ENCODE measurements around the gene GRK1.
"Not testable (repeated sequence)": the region's sequence is repeated elsewhere in the genome, so short reads cannot be mapped to it uniquely, and the experiment has no call there.

Gene GRK1

DNA sequence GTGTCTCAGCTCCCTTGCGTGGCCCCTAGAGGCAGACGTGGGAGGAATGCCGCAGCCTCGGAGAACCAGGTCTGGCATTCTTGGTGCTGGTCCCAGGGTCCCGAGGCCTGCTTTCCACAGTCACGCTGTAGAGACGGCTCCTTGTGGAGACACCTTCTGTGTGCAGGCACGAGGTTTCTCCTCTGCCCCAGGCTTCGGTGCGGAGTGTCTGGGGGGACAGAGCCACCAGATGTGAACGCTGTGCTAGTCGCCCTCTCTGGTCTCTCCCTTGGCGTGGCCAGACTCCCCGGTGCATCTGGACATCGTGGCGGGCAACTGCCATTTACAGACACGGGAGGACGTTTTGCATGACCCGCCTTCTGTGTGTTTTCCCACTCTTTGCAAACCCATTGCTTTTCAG, 84.5 kb downstream of the GRK1 start:
- no peak for DNase-seq (ENCODE audit: low read depth)
- TF ChIP-seq, protein P1, sequence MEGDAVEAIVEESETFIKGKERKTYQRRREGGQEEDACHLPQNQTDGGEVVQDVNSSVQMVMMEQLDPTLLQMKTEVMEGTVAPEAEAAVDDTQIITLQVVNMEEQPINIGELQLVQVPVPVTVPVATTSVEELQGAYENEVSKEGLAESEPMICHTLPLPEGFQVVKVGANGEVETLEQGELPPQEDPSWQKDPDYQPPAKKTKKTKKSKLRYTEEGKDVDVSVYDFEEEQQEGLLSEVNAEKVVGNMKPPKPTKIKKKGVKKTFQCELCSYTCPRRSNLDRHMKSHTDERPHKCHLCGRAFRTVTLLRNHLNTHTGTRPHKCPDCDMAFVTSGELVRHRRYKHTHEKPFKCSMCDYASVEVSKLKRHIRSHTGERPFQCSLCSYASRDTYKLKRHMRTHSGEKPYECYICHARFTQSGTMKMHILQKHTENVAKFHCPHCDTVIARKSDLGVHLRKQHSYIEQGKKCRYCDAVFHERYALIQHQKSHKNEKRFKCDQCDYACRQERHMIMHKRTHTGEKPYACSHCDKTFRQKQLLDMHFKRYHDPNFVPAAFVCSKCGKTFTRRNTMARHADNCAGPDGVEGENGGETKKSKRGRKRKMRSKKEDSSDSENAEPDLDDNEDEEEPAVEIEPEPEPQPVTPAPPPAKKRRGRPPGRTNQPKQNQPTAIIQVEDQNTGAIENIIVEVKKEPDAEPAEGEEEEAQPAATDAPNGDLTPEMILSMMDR (conservative IDR thresholded peaks at IDR 0.05; ENCODE audit: low read length) = no peak
- H3K4me3 ChIP-seq (ENCODE audit: low read length) = no peak overlapping the region

DNA sequence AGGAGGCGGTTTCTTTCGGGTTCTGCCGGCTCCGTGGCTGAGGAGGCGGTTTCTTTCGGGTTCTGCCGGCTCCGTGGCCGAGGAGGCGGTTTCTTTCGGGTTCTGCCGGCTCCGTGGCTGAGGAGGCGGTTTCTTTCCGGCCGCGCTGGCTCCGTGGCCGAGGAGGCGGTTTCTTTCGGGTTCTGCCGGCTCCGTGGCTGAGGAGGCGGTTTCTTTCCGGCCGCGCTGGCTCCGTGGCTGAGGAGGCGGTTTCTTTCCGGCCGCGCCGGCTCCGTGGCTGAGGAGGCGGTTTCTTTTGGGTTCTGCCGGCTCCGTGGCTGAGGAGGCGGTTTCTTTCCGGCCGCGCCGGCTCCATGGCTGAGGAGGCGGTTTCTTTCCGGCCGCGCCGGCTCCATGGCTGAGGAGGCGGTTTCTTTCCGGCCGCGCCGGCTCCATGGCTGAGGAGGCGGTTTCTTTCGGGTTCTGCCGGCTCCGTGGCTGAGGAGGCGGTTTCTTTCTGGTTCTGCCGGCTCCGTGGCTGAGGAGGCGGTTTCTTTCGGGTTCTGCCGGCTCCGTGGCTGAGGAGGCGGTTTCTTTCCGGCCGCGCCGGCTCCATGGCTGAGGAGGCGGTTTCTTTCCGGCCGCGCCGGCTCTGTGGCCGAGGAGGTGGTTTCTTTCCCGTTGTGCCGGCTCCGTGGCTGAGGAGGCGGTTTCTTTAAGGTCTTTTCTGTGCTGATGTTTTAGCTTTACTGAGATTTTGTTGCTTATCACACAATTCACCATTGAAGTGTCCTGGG, 85.4 kb downstream of the GRK1 start:
- H3K4me3 ChIP-seq (ENCODE audit: low read length) = not testable (repeated sequence)

DNA sequence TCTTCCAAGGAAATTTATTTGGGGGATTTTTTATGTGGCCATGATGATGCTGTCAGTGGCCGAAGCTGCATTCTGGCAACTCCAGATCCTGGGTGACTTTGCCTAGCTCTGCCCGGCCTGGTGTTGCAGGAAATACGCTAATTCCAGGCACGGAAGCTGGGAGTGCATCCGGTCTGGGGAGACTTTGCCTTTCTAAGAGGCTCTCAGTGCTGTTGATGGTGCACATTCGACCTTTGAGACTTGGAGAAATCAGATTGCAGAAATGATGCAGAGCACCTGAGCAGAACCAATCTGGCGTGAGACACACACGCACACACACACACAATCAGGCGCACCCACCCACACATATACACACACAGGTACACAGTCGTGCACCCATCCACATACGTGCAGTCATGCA, 86.2 kb downstream of the GRK1 start:
- H3K4me3 ChIP-seq (ENCODE audit: low read length) = no peak overlapping the region
- TF ChIP-seq, protein P1 (conservative IDR thresholded peaks at IDR 0.05; ENCODE audit: low read length) = no peak
- DNase-seq (ENCODE audit: low read depth) = no peak

More for the DNA sequence above, 85.4 kb downstream of the GRK1 start:
- DNase-seq (ENCODE audit: low read depth) = not testable (repeated sequence)

DNA sequence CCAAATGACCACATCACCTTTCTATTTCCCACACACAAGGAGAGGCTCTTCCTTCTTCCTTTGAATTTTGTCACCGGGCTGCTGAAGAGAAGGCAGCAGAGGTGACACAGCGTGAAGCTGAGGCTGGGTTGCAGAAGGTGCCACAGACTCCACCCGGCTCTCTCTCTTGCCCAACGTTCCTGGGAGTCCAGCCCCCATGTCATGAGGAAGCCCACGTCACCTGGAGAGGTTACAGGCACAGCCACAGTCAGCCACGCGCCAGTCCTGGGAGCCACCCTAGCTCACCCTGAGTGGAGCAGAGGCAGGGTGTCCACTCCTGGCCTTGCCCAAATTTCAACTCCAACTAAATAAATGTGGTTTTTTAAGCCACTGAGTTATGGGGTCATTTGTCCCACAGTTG, 87.2 kb downstream of the GRK1 start:
- H3K4me3 ChIP-seq (ENCODE audit: low read length) = no peak overlapping the region
- no peak for DNase-seq (ENCODE audit: low read depth)
- TF ChIP-seq, protein P1 (conservative IDR thresholded peaks at IDR 0.05; ENCODE audit: low read length) = no peak

DNA sequence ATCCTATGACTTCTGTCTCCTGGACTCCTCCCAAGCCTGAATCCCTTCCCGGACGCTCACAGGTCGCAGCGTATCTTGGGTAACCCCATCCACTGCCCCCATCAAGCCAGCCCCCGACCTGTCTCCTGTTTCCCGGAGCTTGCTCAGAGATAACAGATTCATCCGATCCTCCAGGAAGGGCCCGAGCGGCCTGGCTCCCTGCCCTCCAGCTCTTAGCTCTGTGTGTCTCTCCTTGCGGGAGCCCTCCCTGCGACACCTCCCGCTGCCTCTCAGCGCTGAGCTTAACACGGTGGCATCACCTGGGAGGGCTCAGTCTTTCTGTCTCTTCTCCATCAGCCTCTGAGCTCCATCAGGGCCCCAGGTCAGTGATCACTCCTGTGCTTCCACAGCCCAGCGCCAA, 87.7 kb downstream of the GRK1 start:
- no peak for DNase-seq (ENCODE audit: low read depth)
- TF ChIP-seq, protein P1 (conservative IDR thresholded peaks at IDR 0.05; ENCODE audit: low read length) = no peak
- no peak overlapping the region for H3K4me3 ChIP-seq (ENCODE audit: low read length)

DNA sequence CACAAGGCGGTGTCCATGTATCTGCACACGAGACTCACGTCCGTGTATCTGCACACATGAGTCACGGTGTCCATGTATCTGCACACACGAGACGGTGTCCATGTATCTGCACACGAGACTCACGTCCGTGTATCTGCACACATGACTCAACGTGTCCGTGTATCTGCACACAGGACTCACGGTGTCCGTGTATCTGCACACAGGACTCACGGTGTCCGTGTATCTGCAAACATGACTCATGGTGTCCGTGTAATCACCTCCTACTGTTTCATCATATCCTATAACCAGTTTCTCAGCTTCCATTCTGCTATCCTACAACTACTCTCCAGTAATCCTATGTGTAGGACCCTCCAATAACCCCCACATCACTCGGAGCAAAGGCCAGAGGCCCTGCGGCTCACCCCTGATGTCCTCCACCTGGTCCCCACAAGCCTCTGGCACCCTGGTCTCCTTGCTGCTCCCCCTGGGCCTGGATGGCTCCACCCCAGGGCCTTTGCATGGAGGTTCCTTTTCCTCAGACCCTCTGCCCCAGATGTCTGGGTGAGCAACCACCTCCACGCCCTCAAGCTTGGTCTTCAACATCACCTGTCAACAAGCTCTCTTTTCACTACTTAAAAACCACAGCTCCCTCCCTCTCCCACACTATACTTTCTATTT, 89.5 kb downstream of the GRK1 start:
- H3K4me3 ChIP-seq (ENCODE audit: low read length) = no peak overlapping the region
- TF ChIP-seq, protein P1 (conservative IDR thresholded peaks at IDR 0.05; ENCODE audit: low read length) = no peak
- DNase-seq (ENCODE audit: low read depth) = no peak

DNA sequence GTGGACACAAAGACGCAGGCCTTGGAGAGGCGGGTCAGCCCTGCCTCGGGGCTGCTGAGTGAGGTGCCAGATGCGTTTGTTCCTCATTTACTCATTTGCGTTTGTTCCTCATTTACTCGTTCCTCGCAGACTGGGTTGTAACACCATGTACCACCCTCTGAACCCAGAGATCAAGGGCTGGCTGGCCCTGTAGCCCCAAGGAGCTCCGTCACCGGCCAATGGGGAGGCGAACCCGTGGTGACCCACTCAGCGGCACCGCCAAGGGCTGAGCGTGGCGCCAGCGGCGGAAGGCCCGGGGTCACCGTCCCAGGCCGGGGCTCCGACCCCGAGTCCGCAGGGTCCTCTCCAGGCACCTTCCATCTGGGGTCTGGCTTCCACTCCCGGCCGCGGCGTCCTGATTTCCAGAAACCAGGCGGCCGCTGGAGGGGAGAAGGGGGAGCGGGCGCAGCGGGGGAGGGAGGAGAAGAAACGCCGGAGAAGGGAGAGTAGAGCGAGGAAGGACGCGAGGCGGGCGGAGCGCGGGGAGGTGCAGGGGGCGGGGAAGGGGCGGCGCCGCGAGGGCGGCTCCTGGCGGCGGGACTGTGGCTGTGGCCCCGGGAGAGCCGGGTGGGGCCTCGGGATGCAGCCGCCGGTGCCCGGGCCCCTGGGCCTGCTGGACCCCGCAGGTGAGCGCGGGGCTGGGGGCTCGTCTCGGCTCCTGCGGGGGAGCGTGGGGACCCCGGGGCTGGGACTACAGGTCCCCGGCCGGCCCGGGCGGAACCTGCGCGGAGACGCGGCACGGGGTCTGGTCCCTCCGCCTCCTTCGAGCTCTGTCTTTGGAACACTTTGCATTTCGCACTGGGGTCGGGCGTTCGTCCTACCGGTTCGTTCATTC, 91.9 kb downstream of the GRK1 start, which contains the start of gene TMEM255B:
Gene TMEM255B (plus strand): TSS at position 576 of the 874 bp plus-strand sequence. CDS start 44 bp downstream, at position 620.
- peak; percentile 58 for DNase-seq (ENCODE audit: low read depth)
- TF ChIP-seq, protein P1 (conservative IDR thresholded peaks at IDR 0.05; ENCODE audit: low read length) = no peak
- peak within 1 kb of the TSS; percentile 67 for H3K4me3 ChIP-seq (ENCODE audit: low read length)
